AG04449 (cell line): Measurements from ENCODE around the gene KLF2.

ENCODE experiments used
- CTCF ChIA-PET: fragments of 350-600 bp; formaldehyde crosslinking; extraction: SDS; loops from one replicate; lab custom pipeline; 2021; ENCODE audit warnings: antibody characterized with exemption; lab: Yijun Ruan, JAX
- POLR2A ChIA-PET: fragments of 400-600, 350-600 bp; formaldehyde crosslinking; extraction: SDS; loops from one replicate; lab custom pipeline; 2020; ENCODE audit warnings: antibody characterized with exemption, inconsistent platforms; lab: Yijun Ruan, JAX
- DNase-seq: peaks from one replicate; pipeline ENCODE4 v3.0.0-alpha.2; 2010; ENCODE audit warnings: low read depth, low spot score
- H3K4me3 ChIP-seq: 2 replicates; pipeline ENCODE4 v1.5.1; 2011; ENCODE audit warnings: low read depth, mild to moderate bottlenecking, control low read depth, low read length
- TF ChIP-seq, protein P1 (sequence below): IDR thresholded peaks from one replicate; pipeline ENCODE4 v1.5.1; 2011; ENCODE audit warnings: mild to moderate bottlenecking, moderate library complexity, low read length, control low read depth, inconsistent platforms; ENCODE audit not compliant: insufficient read depth; ENCODE audit errors: missing control alignments

KLF2 gene

DNA sequence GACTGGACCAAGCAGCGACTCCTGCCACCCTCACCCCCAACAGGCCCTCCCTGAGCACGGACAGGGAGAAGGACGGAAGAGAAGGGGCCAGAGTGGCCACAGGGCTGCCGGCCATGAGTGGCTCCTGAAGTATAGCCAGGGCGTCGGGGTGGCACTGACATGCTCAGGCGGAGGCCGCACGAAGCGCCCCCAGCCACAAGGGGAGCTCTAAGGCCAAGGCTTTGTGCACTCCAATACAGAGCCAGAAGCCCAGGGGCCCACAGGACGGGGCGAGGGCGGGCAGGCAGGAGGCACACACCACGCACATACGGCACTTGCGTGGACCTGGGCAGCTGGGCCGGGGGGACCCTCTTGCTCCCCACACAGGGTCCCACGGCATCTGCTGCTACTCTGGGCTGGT lies 52.0 kb downstream of the KLF2 start:
- H3K4me3 ChIP-seq: no peak overlapping the region
- ChIA-PET POLR2A (no interaction called here), CTCF (interaction anchor here (1.0 to 3.7 kb wide), 10 partner anchors 11 to 335 kb away, joined by 3 to 30 read pairs (median 4); no protein-coding TSS in a partner anchor)
- TF ChIP-seq, protein P1, sequence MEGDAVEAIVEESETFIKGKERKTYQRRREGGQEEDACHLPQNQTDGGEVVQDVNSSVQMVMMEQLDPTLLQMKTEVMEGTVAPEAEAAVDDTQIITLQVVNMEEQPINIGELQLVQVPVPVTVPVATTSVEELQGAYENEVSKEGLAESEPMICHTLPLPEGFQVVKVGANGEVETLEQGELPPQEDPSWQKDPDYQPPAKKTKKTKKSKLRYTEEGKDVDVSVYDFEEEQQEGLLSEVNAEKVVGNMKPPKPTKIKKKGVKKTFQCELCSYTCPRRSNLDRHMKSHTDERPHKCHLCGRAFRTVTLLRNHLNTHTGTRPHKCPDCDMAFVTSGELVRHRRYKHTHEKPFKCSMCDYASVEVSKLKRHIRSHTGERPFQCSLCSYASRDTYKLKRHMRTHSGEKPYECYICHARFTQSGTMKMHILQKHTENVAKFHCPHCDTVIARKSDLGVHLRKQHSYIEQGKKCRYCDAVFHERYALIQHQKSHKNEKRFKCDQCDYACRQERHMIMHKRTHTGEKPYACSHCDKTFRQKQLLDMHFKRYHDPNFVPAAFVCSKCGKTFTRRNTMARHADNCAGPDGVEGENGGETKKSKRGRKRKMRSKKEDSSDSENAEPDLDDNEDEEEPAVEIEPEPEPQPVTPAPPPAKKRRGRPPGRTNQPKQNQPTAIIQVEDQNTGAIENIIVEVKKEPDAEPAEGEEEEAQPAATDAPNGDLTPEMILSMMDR: peak; percentile 50
- DNase-seq: no peak

DNA sequence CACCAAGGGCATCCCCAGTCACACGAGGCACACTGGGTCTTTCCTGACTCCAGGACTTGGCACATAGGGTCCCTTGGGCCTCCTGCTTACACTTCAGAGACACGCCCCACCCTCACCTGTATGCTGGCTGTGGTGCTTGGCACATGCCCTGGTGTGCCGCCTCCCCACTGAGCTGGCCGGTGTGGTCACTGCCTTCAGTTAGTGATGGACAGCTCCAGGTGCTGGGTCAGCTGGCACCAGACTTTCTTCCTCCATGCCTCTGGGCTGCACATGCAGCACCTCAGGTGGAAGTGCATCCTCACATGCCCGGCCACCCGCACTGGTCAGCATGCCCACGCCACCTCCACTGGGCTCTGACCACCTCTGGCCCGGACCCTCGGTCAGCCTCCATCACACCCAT lies 52.9 kb downstream of the KLF2 start:
- TF ChIP-seq, protein P1: no peak
- CTCF ChIA-PET: interaction anchor here (1.1 to 7.6 kb wide), 5 partner anchors 10 to 131 kb away, joined by 3 to 352 read pairs (median 7); no protein-coding TSS in a partner anchor
- POLR2A ChIA-PET: interaction anchor here (0.9 kb wide), 1 partner anchor 53 kb away, joined by 3 read pairs; the partner anchor contains the start of gene KLF2
- H3K4me3 ChIP-seq: no peak overlapping the region
- DNase-seq: no peak
